ENCODE measurements around the gene GNGT2. TPM values are rescaled to one million over a fixed set of nuclear protein-coding genes. Genes with fewer than 3 reads are reported as not detected.

The GNGT2 gene
- total and polyA plus RNA-seq, 4 donors, result 0.23 to 2.2 (median 1.1) TPM

DNA sequence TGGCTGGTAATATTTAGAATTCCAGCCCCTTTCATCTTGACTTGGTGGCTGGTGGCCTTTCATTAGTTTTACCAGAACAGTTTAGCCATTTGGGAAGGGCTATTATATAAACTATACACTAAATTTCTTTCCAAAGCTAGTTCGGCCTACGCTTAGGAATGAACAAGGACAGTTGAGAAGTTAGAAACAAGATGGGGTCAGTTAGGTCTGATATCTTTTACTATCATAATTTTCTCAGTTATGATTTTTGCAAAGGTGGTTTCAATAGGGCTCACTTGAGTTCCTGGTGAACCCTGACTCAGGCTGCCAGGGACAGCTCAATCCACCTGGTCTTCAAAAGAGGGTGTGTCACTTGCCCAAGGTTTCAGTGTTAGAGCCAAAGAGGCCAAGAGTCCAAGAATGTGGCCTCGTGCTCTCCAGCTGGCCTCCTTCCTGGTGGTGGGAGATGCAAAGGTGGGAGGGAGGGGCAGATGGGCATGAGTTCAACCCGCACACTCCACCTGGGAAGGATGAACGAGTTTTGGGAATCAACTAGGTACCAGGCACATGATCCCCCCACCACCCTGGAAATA is 24.2 kb upstream of the GNGT2 start:
- Histone ChIP-seq H3K4me1 (ENCODE audit: control insufficient read depth in 4 of 4, insufficient read depth in 4 of 4, low read length in 3 of 4) (peaks cover 0 to 5% (median 3%) of the 10 kb centered on the region in 4 donors), H3K4me3 (ENCODE audit: low read depth in 1 of 3, low read length in 3 of 3) (no peak overlapping the region), H3K36me3 (ENCODE audit: control insufficient read depth in 4 of 4, insufficient read depth in 3 of 4, low read depth in 1 of 4, low read length in 3 of 4) (no peaks in the 10 kb centered on the region), H3K27ac (ENCODE audit: low read depth in 1 of 2, low read length in 2 of 2) (no peak overlapping the region), H3K9me3 (ENCODE audit: control insufficient read depth in 4 of 4, low read length in 3 of 4) (no peaks in the 10 kb centered on the region), H3K9ac (ENCODE audit: low read depth in 1 of 2, low read length in 2 of 2) (no peak overlapping the region), H3K27me3 (ENCODE audit: control insufficient read depth in 4 of 4, insufficient read depth in 4 of 4, low read length in 3 of 4) (no peaks in the 10 kb centered on the region)
- TF ChIP-seq, protein P1, sequence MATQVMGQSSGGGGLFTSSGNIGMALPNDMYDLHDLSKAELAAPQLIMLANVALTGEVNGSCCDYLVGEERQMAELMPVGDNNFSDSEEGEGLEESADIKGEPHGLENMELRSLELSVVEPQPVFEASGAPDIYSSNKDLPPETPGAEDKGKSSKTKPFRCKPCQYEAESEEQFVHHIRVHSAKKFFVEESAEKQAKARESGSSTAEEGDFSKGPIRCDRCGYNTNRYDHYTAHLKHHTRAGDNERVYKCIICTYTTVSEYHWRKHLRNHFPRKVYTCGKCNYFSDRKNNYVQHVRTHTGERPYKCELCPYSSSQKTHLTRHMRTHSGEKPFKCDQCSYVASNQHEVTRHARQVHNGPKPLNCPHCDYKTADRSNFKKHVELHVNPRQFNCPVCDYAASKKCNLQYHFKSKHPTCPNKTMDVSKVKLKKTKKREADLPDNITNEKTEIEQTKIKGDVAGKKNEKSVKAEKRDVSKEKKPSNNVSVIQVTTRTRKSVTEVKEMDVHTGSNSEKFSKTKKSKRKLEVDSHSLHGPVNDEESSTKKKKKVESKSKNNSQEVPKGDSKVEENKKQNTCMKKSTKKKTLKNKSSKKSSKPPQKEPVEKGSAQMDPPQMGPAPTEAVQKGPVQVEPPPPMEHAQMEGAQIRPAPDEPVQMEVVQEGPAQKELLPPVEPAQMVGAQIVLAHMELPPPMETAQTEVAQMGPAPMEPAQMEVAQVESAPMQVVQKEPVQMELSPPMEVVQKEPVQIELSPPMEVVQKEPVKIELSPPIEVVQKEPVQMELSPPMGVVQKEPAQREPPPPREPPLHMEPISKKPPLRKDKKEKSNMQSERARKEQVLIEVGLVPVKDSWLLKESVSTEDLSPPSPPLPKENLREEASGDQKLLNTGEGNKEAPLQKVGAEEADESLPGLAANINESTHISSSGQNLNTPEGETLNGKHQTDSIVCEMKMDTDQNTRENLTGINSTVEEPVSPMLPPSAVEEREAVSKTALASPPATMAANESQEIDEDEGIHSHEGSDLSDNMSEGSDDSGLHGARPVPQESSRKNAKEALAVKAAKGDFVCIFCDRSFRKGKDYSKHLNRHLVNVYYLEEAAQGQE (IDR thresholded peaks at IDR 0.05), result no peak
- TF ChIP-seq JUND (IDR thresholded peaks at IDR 0.05), result no peak
- TF ChIP-seq, protein P2, sequence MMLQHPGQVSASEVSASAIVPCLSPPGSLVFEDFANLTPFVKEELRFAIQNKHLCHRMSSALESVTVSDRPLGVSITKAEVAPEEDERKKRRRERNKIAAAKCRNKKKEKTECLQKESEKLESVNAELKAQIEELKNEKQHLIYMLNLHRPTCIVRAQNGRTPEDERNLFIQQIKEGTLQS (IDR thresholded peaks at IDR 0.05), result no peak
- TF ChIP-seq, protein P3, sequence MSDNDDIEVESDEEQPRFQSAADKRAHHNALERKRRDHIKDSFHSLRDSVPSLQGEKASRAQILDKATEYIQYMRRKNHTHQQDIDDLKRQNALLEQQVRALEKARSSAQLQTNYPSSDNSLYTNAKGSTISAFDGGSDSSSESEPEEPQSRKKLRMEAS (IDR thresholded peaks at IDR 0.05), result no peak
- TF ChIP-seq HNF4G (IDR thresholded peaks at IDR 0.05), result no peak
- no peak for TF ChIP-seq HNF4A (conservative IDR thresholded peaks at IDR 0.05)
- no peak for TF ChIP-seq RAD21 (IDR thresholded peaks at IDR 0.05)
- no peak for TF ChIP-seq GABPA (IDR thresholded peaks at IDR 0.05 in 1 of 2, conservative IDR thresholded peaks at IDR 0.05 in 1 of 2)
- DNase-seq (ENCODE audit: low spot score), result no peak
- WGBS, result 84% methylated on average over 5 of the region's 5 CpGs

DNA sequence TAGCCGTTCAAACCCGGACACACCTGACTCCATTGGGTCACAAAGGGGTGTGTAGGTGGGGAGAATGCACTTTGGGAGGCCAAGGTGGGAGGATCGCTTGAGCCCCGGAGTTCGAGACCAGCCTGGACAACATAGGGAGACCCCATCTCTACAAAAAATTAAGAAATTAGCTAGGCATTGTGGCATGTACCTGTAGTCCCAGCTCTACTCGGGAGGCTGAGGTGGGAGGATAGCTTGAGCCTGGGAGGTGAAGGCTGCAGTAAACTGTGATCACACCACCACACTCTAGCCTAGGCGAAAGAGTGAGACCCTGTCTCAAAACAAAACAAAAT is 21.2 kb upstream of the GNGT2 start:
- no peak overlapping the region for H3K9ac ChIP-seq (ENCODE audit: low read depth in 1 of 2, low read length in 2 of 2)
- no peak overlapping the region for H3K27ac ChIP-seq (ENCODE audit: low read depth in 1 of 2, low read length in 2 of 2)
- TF ChIP-seq FOXA2 (IDR thresholded peaks at IDR 0.05) (no peak), RXRA (IDR thresholded peaks at IDR 0.05) (no peak), FOXA1 (IDR thresholded peaks at IDR 0.05) (no peak), HNF4A (conservative IDR thresholded peaks at IDR 0.05) (no peak), JUND (IDR thresholded peaks at IDR 0.05) (no peak), GABPA (IDR thresholded peaks at IDR 0.05 in 1 of 2, conservative IDR thresholded peaks at IDR 0.05 in 1 of 2) (no peak), EGR1 (IDR thresholded peaks at IDR 0.05; ENCODE audit: low read depth in 2 of 2) (no peak), YY1 (IDR thresholded peaks at IDR 0.05) (no peak), NR2F2 (IDR thresholded peaks at IDR 0.05) (no peak), RAD21 (IDR thresholded peaks at IDR 0.05) (no peak)
- TF ChIP-seq, protein P4, sequence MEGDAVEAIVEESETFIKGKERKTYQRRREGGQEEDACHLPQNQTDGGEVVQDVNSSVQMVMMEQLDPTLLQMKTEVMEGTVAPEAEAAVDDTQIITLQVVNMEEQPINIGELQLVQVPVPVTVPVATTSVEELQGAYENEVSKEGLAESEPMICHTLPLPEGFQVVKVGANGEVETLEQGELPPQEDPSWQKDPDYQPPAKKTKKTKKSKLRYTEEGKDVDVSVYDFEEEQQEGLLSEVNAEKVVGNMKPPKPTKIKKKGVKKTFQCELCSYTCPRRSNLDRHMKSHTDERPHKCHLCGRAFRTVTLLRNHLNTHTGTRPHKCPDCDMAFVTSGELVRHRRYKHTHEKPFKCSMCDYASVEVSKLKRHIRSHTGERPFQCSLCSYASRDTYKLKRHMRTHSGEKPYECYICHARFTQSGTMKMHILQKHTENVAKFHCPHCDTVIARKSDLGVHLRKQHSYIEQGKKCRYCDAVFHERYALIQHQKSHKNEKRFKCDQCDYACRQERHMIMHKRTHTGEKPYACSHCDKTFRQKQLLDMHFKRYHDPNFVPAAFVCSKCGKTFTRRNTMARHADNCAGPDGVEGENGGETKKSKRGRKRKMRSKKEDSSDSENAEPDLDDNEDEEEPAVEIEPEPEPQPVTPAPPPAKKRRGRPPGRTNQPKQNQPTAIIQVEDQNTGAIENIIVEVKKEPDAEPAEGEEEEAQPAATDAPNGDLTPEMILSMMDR (IDR thresholded peaks at IDR 0.05; ENCODE audit: low read depth, low read length, missing input control), result no peak
- TF ChIP-seq, protein P2 (IDR thresholded peaks at IDR 0.05), result no peak
- TF ChIP-seq, protein P3 (IDR thresholded peaks at IDR 0.05), result no peak
- TF ChIP-seq, protein P5, sequence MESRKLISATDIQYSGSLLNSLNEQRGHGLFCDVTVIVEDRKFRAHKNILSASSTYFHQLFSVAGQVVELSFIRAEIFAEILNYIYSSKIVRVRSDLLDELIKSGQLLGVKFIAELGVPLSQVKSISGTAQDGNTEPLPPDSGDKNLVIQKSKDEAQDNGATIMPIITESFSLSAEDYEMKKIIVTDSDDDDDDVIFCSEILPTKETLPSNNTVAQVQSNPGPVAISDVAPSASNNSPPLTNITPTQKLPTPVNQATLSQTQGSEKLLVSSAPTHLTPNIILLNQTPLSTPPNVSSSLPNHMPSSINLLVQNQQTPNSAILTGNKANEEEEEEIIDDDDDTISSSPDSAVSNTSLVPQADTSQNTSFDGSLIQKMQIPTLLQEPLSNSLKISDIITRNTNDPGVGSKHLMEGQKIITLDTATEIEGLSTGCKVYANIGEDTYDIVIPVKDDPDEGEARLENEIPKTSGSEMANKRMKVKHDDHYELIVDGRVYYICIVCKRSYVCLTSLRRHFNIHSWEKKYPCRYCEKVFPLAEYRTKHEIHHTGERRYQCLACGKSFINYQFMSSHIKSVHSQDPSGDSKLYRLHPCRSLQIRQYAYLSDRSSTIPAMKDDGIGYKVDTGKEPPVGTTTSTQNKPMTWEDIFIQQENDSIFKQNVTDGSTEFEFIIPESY (IDR thresholded peaks at IDR 0.05), result no peak
- no peaks in the 10 kb centered on the region for H3K9me3 ChIP-seq (ENCODE audit: control insufficient read depth in 4 of 4, low read length in 3 of 4)
- H3K4me1 ChIP-seq (ENCODE audit: control insufficient read depth in 4 of 4, insufficient read depth in 4 of 4, low read length in 3 of 4), result peaks cover 0 to 5% (median 3%) of the 10 kb centered on the region in 4 donors
- 69% methylated on average over 7 of the region's 7 CpGs for WGBS
- no peak overlapping the region for H3K4me3 ChIP-seq (ENCODE audit: low read depth in 1 of 3, low read length in 3 of 3)
- no peak for DNase-seq (ENCODE audit: low spot score)
- H3K36me3 ChIP-seq (ENCODE audit: control insufficient read depth in 4 of 4, insufficient read depth in 3 of 4, low read depth in 1 of 4, low read length in 3 of 4), result no peaks in the 10 kb centered on the region
- no peaks in the 10 kb centered on the region for H3K27me3 ChIP-seq (ENCODE audit: control insufficient read depth in 4 of 4, insufficient read depth in 4 of 4, low read length in 3 of 4)

Data from liver (tissue), 9 donors.